ENCODE results near the gene KRT86.
"Not testable (repeated sequence)": the region's sequence is repeated elsewhere in the genome, so short reads cannot be mapped to it uniquely, and the experiment has no call there.

DNA sequence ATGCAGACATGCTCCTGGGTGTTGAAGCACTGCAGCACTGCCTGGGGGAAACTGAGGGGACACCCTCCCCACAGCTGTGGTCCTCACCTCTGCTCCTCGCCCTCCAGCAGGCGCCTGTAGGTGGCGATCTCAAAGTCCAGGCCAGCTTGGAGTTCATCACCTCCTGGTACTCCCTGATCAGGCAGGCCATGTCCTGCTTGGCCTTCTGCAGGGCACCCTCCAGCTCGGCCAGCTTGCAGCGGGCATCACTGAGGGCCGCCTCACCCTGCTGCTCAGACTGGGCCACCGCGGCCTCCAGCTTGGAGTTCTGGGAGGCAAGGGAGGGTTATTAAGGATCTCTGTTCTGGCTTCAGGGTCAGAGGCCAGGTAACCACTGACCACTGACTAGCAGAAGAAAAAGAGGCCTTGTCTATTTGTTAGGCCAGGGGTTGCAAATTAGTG is 22.2 kb upstream of the KRT86 start:
- not testable (repeated sequence) for TF ChIP-seq NCOR1 (IDR thresholded peaks at IDR 0.05); CREB1 (IDR thresholded peaks at IDR 0.05); CREB1 (CRISPR knock-in tag; IDR thresholded peaks at IDR 0.05); GABPA (tag; conservative IDR thresholded peaks at IDR 0.05; ENCODE audit: low read depth); HIVEP1 (CRISPR knock-in tag; IDR thresholded peaks at IDR 0.05); CEBPG (CRISPR knock-in tag; IDR thresholded peaks at IDR 0.05); CEBPG (tag; conservative IDR thresholded peaks at IDR 0.05 in 1 of 2, IDR thresholded peaks at IDR 0.05 in 1 of 2); FOXJ3 (CRISPR knock-in tag; IDR thresholded peaks at IDR 0.05); PHTF2 (CRISPR knock-in tag; IDR thresholded peaks at IDR 0.05); GTF2E2 (tag; IDR thresholded peaks at IDR 0.05)
- TF ChIP-seq, protein P1, sequence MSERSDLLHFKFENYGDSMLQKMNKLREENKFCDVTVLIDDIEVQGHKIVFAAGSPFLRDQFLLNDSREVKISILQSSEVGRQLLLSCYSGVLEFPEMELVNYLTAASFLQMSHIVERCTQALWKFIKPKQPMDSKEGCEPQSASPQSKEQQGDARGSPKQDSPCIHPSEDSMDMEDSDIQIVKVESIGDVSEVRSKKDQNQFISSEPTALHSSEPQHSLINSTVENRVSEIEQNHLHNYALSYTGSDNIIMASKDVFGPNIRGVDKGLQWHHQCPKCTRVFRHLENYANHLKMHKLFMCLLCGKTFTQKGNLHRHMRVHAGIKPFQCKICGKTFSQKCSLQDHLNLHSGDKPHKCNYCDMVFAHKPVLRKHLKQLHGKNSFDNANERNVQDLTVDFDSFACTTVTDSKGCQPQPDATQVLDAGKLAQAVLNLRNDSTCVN (CRISPR knock-in tag; IDR thresholded peaks at IDR 0.05): not testable (repeated sequence)
- TF ChIP-seq, protein P2, sequence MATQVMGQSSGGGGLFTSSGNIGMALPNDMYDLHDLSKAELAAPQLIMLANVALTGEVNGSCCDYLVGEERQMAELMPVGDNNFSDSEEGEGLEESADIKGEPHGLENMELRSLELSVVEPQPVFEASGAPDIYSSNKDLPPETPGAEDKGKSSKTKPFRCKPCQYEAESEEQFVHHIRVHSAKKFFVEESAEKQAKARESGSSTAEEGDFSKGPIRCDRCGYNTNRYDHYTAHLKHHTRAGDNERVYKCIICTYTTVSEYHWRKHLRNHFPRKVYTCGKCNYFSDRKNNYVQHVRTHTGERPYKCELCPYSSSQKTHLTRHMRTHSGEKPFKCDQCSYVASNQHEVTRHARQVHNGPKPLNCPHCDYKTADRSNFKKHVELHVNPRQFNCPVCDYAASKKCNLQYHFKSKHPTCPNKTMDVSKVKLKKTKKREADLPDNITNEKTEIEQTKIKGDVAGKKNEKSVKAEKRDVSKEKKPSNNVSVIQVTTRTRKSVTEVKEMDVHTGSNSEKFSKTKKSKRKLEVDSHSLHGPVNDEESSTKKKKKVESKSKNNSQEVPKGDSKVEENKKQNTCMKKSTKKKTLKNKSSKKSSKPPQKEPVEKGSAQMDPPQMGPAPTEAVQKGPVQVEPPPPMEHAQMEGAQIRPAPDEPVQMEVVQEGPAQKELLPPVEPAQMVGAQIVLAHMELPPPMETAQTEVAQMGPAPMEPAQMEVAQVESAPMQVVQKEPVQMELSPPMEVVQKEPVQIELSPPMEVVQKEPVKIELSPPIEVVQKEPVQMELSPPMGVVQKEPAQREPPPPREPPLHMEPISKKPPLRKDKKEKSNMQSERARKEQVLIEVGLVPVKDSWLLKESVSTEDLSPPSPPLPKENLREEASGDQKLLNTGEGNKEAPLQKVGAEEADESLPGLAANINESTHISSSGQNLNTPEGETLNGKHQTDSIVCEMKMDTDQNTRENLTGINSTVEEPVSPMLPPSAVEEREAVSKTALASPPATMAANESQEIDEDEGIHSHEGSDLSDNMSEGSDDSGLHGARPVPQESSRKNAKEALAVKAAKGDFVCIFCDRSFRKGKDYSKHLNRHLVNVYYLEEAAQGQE (IDR thresholded peaks at IDR 0.05; ENCODE audit: borderline replicate concordance): not testable (repeated sequence)
- TF ChIP-seq, protein P2 (CRISPR knock-in tag; IDR thresholded peaks at IDR 0.05; ENCODE audit: low read depth): not testable (repeated sequence)
- TF ChIP-seq, protein P3, sequence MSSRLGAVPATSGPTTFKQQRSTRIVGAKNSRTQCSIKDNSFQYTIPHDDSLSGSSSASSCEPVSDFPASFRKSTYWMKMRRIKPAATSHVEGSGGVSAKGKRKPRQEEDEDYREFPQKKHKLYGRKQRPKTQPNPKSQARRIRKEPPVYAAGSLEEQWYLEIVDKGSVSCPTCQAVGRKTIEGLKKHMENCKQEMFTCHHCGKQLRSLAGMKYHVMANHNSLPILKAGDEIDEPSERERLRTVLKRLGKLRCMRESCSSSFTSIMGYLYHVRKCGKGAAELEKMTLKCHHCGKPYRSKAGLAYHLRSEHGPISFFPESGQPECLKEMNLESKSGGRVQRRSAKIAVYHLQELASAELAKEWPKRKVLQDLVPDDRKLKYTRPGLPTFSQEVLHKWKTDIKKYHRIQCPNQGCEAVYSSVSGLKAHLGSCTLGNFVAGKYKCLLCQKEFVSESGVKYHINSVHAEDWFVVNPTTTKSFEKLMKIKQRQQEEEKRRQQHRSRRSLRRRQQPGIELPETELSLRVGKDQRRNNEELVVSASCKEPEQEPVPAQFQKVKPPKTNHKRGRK (tag; IDR thresholded peaks at IDR 0.05): not testable (repeated sequence)
- TF ChIP-seq, protein P4, sequence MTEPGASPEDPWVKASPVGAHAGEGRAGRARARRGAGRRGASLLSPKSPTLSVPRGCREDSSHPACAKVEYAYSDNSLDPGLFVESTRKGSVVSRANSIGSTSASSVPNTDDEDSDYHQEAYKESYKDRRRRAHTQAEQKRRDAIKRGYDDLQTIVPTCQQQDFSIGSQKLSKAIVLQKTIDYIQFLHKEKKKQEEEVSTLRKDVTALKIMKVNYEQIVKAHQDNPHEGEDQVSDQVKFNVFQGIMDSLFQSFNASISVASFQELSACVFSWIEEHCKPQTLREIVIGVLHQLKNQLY (CRISPR knock-in tag; conservative IDR thresholded peaks at IDR 0.05): not testable (repeated sequence)
- TF ChIP-seq, protein P5, sequence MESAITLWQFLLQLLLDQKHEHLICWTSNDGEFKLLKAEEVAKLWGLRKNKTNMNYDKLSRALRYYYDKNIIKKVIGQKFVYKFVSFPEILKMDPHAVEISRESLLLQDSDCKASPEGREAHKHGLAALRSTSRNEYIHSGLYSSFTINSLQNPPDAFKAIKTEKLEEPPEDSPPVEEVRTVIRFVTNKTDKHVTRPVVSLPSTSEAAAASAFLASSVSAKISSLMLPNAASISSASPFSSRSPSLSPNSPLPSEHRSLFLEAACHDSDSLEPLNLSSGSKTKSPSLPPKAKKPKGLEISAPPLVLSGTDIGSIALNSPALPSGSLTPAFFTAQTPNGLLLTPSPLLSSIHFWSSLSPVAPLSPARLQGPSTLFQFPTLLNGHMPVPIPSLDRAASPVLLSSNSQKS (CRISPR knock-in tag; IDR thresholded peaks at IDR 0.05): not testable (repeated sequence)
- TF ChIP-seq, protein P6, sequence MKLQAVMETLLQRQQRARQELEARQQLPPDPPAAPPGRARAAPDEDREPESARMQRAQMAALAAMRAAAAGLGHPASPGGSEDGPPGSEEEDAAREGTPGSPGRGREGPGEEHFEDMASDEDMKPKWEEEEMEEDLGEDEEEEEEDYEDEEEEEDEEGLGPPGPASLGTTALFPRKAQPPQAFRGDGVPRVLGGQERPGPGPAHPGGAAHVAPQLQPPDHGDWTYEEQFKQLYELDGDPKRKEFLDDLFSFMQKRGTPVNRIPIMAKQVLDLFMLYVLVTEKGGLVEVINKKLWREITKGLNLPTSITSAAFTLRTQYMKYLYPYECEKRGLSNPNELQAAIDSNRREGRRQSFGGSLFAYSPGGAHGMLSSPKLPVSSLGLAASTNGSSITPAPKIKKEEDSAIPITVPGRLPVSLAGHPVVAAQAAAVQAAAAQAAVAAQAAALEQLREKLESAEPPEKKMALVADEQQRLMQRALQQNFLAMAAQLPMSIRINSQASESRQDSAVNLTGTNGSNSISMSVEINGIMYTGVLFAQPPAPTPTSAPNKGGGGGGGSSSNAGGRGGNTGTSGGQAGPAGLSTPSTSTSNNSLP (IDR thresholded peaks at IDR 0.05; ENCODE audit: borderline replicate concordance, low read depth, low read length): not testable (repeated sequence)
